T-helper 1 cell (primary cell): ENCODE measurements around the gene SLC10A7.

Experiments
- DNase-seq, 5 donors: peaks; one replicate each; pipeline ENCODE4 v3.0.0-alpha.2; 2012 to 2020

Gene SLC10A7

GRCh38 chr4:146349306-146349705, 172.4 kb downstream of the SLC10A7 start:
- DNase-seq = no peak

- DNase-seq = no peak
Observed at GRCh38 chr4:146347822-146348221, 173.9 kb downstream of the SLC10A7 start.

- DNase-seq = no peak
Observed at GRCh38 chr4:146346276-146346675, 175.5 kb downstream of the SLC10A7 start.

GRCh38 chr4:146343776-146344175, 178.0 kb downstream of the SLC10A7 start:
- no peak for DNase-seq

GRCh38 chr4:146343199-146343598, 178.5 kb downstream of the SLC10A7 start:
- DNase-seq = no peak

- peak in 2 of 5 donors; percentile 20 to 23 for DNase-seq
Observed at GRCh38 chr4:146342600-146343192, 179.0 kb downstream of the SLC10A7 start.

GRCh38 chr4:146340798-146341197, 180.9 kb downstream of the SLC10A7 start:
- no peak for DNase-seq

GRCh38 chr4:146338512-146338911, 183.2 kb downstream of the SLC10A7 start:
- no peak for DNase-seq

GRCh38 chr4:146336410-146336807, 185.3 kb downstream of the SLC10A7 start:
- no peak for DNase-seq

- DNase-seq = no peak
Observed at GRCh38 chr4:146335763-146336409, 185.9 kb downstream of the SLC10A7 start.

GRCh38 chr4:146334862-146335449, 186.8 kb downstream of the SLC10A7 start:
- DNase-seq = no peak

GRCh38 chr4:146333895-146334262, 187.9 kb downstream of the SLC10A7 start:
- DNase-seq = no peak

GRCh38 chr4:146333187-146333894, 188.4 kb downstream of the SLC10A7 start:
- DNase-seq = peak in 1 of 5 donors; percentile 55

- no peak for DNase-seq
Observed at GRCh38 chr4:146330392-146330791, 191.3 kb downstream of the SLC10A7 start.

- no peak for DNase-seq
Observed at GRCh38 chr4:146329050-146329716, 192.6 kb downstream of the SLC10A7 start.

GRCh38 chr4:146327859-146328650, 193.7 kb downstream of the SLC10A7 start:
- DNase-seq = no peak

GRCh38 chr4:146318894-146319293, 202.8 kb downstream of the SLC10A7 start:
- DNase-seq = no peak

GRCh38 chr4:146317783-146318182, 204.0 kb downstream of the SLC10A7 start:
- DNase-seq = no peak

GRCh38 chr4:146315184-146315583, 206.6 kb downstream of the SLC10A7 start:
- DNase-seq = no peak

GRCh38 chr4:146311238-146311970, 210.3 kb downstream of the SLC10A7 start:
- DNase-seq = no peak

- no peak for DNase-seq
Observed at GRCh38 chr4:146310319-146311021, 211.3 kb downstream of the SLC10A7 start.
